GM18520 (cell line): ENCODE data around the gene SYCP3.

Experiments
- ATAC-seq: cut with Tn5 transposase; IDR thresholded peaks from one replicate; pipeline ENCODE4 v1.9.1; 2021; ENCODE audit not compliant: unreplicated experiment

Gene SYCP3

DNA sequence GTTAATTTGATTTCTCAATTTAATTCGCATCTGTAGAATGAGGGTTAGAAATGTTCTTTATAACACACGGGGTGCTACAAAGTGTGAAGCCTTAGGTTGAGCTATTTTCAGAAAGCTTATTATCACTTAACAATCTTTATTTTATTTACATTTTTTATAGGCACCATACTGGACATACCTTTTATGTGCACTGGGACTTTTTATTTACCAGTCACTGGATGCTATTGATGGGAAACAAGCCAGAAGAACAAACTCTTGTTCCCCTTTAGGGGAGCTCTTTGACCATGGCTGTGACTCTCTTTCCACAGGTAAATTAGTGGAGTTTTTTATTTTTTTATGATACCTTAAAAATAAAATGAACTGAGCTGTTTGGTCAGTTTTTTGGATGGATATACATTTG is 25.3 kb downstream of the SYCP3 start:
- ATAC-seq: no peak

GRCh38 chr12:101713059-101713682 is 26.1 kb downstream of the SYCP3 start:
- ATAC-seq: no peak

- no peak for ATAC-seq
These were observed 29.0 kb downstream of the SYCP3 start for GRCh38 chr12:101710288-101710687.

- no peak for ATAC-seq
These were observed 32.0 kb downstream of the SYCP3 start for GRCh38 chr12:101707131-101707782.

- no peak for ATAC-seq
These were observed 32.9 kb downstream of the SYCP3 start for GRCh38 chr12:101706403-101706802.

DNA sequence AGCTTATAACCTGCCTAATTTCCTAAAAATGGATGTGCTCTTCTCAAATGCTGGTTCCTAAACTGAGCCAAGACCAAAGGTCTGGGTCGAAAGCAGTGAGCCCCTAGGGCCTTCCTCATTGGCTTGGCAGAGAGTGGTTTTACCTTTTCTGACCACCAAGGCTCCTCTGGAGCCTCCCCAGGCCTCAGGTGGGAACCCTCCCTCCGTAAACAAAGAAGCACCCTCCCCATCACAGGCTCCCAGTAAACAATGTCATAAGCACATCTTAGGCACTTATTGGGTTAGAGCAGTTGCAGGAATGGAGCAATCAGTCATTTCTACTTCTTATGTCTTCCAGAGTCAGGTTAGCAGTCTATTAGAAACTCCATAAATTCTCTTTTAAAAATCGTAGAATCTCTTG is 35.8 kb downstream of the SYCP3 start:
- ATAC-seq: no peak

GRCh38 chr12:101700299-101700820 is 38.9 kb downstream of the SYCP3 start:
- ATAC-seq: no peak

DNA sequence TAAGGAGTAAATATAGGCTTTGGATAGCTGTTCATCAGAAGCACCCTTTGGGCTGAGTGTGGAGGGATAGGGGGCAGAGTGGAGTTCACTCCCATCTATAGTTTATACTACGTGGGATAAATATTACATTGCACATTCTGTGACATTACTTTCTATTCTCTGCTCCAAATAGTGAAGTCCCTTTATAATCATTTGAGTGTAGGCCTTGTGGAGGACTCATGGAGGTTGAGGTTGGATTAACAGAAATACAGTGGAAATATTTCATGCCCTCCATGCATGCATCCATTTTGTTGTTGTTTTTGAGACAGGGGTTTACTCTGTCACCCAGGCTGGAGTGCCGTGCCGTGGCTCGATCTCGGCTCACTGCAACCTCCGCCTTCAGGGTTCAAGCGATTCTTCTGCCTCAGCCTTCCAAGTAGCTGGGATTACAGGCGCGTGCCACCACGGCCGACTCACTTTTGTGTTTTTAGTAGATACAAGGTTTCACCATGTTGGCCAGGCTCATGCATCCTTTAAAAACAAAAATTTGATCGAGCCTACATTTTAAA is 40.4 kb downstream of the SYCP3 start:
- no peak for ATAC-seq

- peak; percentile 7 for ATAC-seq
These were observed 41.1 kb downstream of the SYCP3 start for GRCh38 chr12:101697930-101698799.

DNA sequence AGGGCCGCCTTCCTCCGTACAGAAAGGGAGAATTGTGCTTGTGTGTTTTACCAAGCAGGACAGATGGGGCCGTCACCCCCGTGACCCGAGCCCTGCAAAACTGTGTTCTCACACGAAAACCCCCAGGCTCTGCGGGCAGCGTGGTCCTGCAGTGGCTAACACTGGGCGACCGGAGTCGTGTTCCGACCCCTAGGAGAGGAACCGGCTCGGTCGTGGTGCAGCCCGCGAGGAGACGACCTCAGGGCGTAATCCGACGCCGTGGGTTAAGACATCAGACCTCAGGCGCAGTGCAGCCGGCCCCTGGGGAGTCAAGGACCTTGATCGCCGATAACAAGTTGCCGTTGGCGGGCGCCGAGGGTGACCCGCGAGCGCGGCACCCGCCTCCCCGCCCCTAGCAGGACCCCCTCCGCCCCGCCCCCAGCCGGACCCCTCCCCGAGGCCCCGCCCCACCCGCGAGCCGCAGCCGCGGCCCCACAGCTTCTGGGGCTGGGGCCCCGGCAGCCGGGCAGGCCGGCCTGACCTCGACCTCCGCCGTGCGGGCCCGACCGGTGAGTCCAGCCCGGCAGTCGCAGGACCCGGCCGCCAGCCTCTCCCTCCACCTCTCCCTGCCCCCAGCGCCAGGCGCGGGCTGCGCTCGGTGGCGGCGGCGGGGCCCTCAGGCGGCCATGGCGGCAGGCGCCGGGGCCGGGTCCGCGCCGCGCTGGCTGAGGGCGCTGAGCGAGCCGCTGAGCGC is 41.9 kb downstream of the SYCP3 start, which contains the start of gene CHPT1:
TSS of gene CHPT1 (plus strand) at position 444 of the 733 bp plus-strand sequence. CDS start at position 666, 222 bp downstream.
- ATAC-seq: peak; percentile 40

DNA sequence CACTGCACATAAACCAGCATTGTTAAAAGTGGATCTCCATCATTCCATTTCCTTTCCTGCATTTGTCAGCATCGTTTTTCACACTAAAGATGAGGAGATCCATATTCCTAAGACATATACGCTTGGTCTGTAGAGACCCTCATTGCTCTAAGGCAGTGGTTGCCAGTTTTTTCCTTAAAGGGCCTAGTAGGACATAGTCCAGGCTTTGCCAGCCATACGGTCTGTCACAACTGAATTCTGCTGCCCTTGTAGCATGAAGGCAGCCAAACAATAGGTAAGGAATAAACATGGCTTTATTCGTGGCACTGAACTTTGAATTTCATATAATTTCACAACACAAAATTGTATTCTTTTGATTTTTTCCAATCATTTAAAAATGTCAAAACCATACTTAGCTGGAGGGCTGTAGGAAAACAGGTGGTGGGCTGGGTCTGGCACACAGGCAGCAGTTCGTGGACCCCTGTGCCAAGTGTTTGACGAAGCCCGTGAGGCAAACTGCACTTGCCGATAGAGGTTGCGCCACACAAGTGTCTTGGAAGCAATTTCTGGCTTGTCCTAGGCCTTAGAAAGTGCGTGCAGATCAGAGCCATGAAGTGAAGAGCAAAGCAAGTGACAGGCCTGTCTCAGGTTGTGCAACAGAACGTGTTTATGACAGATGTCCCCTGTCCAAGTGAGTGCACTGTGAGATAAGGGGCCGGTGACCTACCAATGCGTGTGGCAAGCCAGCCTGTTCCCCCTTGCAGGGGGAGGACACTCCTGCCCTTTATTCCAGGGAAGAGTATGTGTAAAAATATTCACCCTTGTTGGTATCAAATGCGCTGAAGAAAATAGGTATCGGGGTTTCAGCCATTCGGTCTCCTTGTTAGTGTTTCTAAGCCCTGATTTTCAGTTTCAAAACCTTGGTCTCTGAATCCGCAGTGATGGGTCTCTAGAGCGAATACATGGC is 42.7 kb downstream of the SYCP3 start:
- no peak for ATAC-seq

DNA sequence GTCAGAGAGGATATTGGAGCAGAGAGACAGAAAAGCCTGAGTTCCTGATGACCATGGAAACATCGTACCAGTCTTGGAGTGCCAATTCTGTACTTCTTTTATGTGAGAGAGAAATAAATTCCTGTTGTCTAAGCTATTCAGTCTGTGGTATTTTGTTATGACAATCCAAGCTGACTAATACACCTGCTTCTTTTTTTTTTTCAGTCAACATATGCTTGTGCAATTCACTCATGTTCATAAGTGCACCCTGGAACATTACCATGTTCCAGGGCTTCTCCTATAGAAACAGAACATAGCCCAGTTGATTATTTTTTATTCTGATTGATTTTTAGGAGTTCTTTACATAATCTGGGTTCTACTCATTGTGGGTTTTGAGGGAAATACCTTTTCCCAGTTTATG is 43.6 kb downstream of the SYCP3 start:
- ATAC-seq: no peak

DNA sequence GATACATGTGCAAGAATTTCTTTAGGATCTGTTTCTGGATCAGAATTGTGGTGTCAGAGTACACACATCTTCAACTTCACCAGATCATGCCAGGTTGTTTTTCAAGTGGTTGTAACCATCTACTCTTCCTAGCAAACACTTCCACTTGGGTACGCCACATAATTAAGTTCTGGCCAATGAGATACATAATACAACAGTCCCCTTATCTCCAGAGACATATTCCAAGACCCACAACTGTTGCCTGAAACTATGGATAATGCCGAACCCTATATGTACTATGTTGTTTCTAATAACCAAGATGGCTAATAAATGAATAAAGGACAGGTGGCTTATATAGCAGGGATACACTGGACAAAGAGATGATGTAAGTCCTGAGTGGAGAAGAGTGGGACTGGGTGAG is 44.3 kb downstream of the SYCP3 start:
- ATAC-seq: no peak

- ATAC-seq: no peak
These were observed 44.9 kb downstream of the SYCP3 start for GRCh38 chr12:101694297-101694848.

GRCh38 chr12:101691503-101692096 is 47.7 kb downstream of the SYCP3 start:
- ATAC-seq: no peak

GRCh38 chr12:101690544-101691098 is 48.6 kb downstream of the SYCP3 start:
- ATAC-seq: no peak

DNA sequence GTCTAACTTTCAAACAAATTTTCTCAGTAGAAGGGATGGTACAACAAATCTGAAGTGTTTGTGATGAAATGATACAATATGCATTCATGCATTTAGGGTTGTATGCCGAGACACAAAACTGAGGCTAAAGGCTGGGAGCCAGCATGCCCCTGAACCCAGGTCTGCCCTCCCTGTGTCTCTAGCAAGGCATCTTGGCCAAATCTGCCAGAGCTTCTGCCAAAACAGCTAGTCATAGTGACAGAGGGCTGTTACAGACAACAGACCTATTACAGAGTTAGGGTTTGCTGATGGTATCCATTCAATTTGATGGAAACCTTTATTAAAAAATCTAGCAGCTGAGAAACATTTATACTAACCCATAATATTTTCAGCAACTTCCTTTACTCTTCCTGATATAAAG is 53.1 kb downstream of the SYCP3 start:
- ATAC-seq: no peak

DNA sequence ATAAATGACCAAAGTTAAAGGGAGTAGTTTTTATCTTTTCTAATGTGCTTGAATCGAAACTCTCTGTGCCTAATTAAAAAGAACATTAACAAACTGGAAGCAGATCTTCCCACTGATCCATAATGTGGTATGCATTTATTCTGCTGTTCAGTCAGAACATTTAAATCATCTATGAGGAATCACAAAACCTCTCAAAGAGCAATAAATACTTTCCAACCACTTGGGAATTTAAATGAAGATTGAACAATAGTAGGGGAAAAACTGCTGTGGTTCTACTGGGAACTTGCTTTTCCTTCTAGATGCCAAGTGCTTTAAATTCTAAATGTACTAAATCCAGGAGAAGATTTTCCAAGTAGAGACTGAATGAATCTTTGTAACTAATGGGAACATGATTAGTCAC is 54.2 kb downstream of the SYCP3 start:
- no peak for ATAC-seq
